ENCODE results near the gene LHFPL6. TPM values are rescaled to one million over a fixed set of nuclear protein-coding genes. Genes with fewer than 3 reads are reported as not detected.

The LHFPL6 gene
- total RNA-seq, 4 donors from 2014 or later, result 113 to 177 (median 146) TPM

GRCh38 chr13:39501702-39502324, 101.2 kb downstream of the LHFPL6 start:
- 71 to 77% methylated on average over 3 of the region's 3 CpGs for WGBS, 2 donors
- H3K36me3 ChIP-seq, result no peaks in the 10 kb centered on the region
- no peaks in the 10 kb centered on the region for H3K9me3 ChIP-seq
- no peak overlapping the region for H3K27ac ChIP-seq
- H3K27me3 ChIP-seq, result no peaks in the 10 kb centered on the region
- H3K4me3 ChIP-seq, result no peak overlapping the region
- TF ChIP-seq POLR2A (IDR thresholded peaks at IDR 0.05) (no peak), CTCF (IDR thresholded peaks at IDR 0.05) (no peak), EP300 (IDR thresholded peaks at IDR 0.05) (no peak)
- DNase-seq (ENCODE audit: low spot score in 2 of 2), result no peak
- H3K4me1 ChIP-seq, result peaks cover 0 to 19% (median 0%) of the 10 kb centered on the region in 4 donors

- H3K4me1 ChIP-seq, result peaks cover 0 to 16% (median 0%) of the 10 kb centered on the region in 4 donors
- H3K27me3 ChIP-seq, result no peaks in the 10 kb centered on the region
- no peak overlapping the region for H3K27ac ChIP-seq
- H3K36me3 ChIP-seq, result no peaks in the 10 kb centered on the region
- WGBS, 2 donors, result 32 to 37% methylated on average over 3 of the region's 3 CpGs
- DNase-seq (ENCODE audit: low spot score in 2 of 2), result no peak
- no peaks in the 10 kb centered on the region for H3K9me3 ChIP-seq
- TF ChIP-seq POLR2A (IDR thresholded peaks at IDR 0.05), result no peak
- TF ChIP-seq CTCF (IDR thresholded peaks at IDR 0.05), result no peak
- H3K4me3 ChIP-seq, result no peak overlapping the region
These were observed 103.4 kb downstream of the LHFPL6 start for GRCh38 chr13:39499604-39500003.

- no peaks in the 10 kb centered on the region for H3K9me3 ChIP-seq
- DNase-seq (ENCODE audit: low spot score in 2 of 2), result no peak
- H3K4me3 ChIP-seq, result no peak overlapping the region
- H3K4me1 ChIP-seq, result peaks cover 0 to 16% (median 0%) of the 10 kb centered on the region in 4 donors
- TF ChIP-seq EP300 (IDR thresholded peaks at IDR 0.05) (no peak), POLR2A (IDR thresholded peaks at IDR 0.05) (no peak), CTCF (IDR thresholded peaks at IDR 0.05) (no peak)
- H3K36me3 ChIP-seq, result no peaks in the 10 kb centered on the region
- H3K27me3 ChIP-seq, result no peaks in the 10 kb centered on the region
- 85 to 86% methylated on average over 9 of the region's 9 CpGs for WGBS, 2 donors
- H3K27ac ChIP-seq, result no peak overlapping the region
These were observed 104.4 kb downstream of the LHFPL6 start for GRCh38 chr13:39498471-39499114.

GRCh38 chr13:39496506-39496905, 106.5 kb downstream of the LHFPL6 start:
- no peak overlapping the region for H3K4me3 ChIP-seq
- H3K27ac ChIP-seq, result no peak overlapping the region
- DNase-seq (ENCODE audit: low spot score in 2 of 2), result no peak
- TF ChIP-seq POLR2A (IDR thresholded peaks at IDR 0.05) (no peak), EP300 (IDR thresholded peaks at IDR 0.05) (no peak), CTCF (IDR thresholded peaks at IDR 0.05) (no peak)
- no peaks in the 10 kb centered on the region for H3K27me3 ChIP-seq
- H3K36me3 ChIP-seq, result no peaks in the 10 kb centered on the region
- H3K4me1 ChIP-seq, result peaks cover 0 to 10% (median 0%) of the 10 kb centered on the region in 4 donors
- H3K9me3 ChIP-seq, result no peaks in the 10 kb centered on the region

GRCh38 chr13:39494633-39495032, 108.4 kb downstream of the LHFPL6 start:
- WGBS, 2 donors, result 72 to 75% methylated on average over 3 of the region's 3 CpGs
- DNase-seq (ENCODE audit: low spot score in 2 of 2), result no peak
- H3K9me3 ChIP-seq, result no peaks in the 10 kb centered on the region
- H3K36me3 ChIP-seq, result no peaks in the 10 kb centered on the region
- H3K4me1 ChIP-seq, result peaks cover 0 to 9% (median 0%) of the 10 kb centered on the region in 4 donors
- H3K27ac ChIP-seq, result no peak overlapping the region
- H3K27me3 ChIP-seq, result no peaks in the 10 kb centered on the region
- no peak overlapping the region for H3K4me3 ChIP-seq
- no peak for TF ChIP-seq POLR2A (IDR thresholded peaks at IDR 0.05)
- TF ChIP-seq EP300 (IDR thresholded peaks at IDR 0.05), result no peak
- TF ChIP-seq CTCF (IDR thresholded peaks at IDR 0.05), result no peak
